ENCODE data around the gene CTNNB1. TPM values are rescaled to one million over a fixed set of nuclear protein-coding genes. Genes with fewer than 3 reads are reported as not detected.

The CTNNB1 gene
- total RNA-seq, 4 donors from 2014 or later, result 379 to 659 (median 437) TPM

- no peak for TF ChIP-seq CTCF (IDR thresholded peaks at IDR 0.05)
- no peak for ATAC-seq (ENCODE audit: low FRiP score)
- DNase-seq (ENCODE audit: low spot score), result no peak
Observed at GRCh38 chr3:41259449-41260062, 60.3 kb downstream of the CTNNB1 start.

- no peak for TF ChIP-seq CTCF (IDR thresholded peaks at IDR 0.05)
- DNase-seq (ENCODE audit: low spot score), result no peak
- no peak for ATAC-seq (ENCODE audit: low FRiP score)
Observed at GRCh38 chr3:41260063-41260450, 60.8 kb downstream of the CTNNB1 start.

- no peak for ATAC-seq (ENCODE audit: low FRiP score)
- no peak for TF ChIP-seq CTCF (IDR thresholded peaks at IDR 0.05)
- no peak for DNase-seq (ENCODE audit: low spot score)
Observed at GRCh38 chr3:41265011-41265545, 65.8 kb downstream of the CTNNB1 start.

- TF ChIP-seq CTCF (IDR thresholded peaks at IDR 0.05), result no peak
- ATAC-seq (ENCODE audit: low FRiP score) (no peak), DNase-seq (ENCODE audit: low spot score) (no peak)
Observed at GRCh38 chr3:41265823-41266273, 66.5 kb downstream of the CTNNB1 start.

- no peak for ATAC-seq (ENCODE audit: low FRiP score)
- no peak for TF ChIP-seq CTCF (IDR thresholded peaks at IDR 0.05)
- DNase-seq (ENCODE audit: low spot score), result no peak
Observed at GRCh38 chr3:41267975-41268640, 68.8 kb downstream of the CTNNB1 start.

GRCh38 chr3:41272667-41273066 lies 73.4 kb downstream of the CTNNB1 start:
- DNase-seq (ENCODE audit: low spot score), result no peak
- ATAC-seq (ENCODE audit: low FRiP score), result no peak
- no peak for TF ChIP-seq CTCF (IDR thresholded peaks at IDR 0.05)
